Neuron (in vitro differentiated cells): ENCODE data around the gene SFI1.
"Not testable (repeated sequence)": the region's sequence is repeated elsewhere in the genome, so short reads cannot be mapped to it uniquely, and the experiment has no call there.

ENCODE experiments used
- H2AFZ ChIP-seq: one replicate; pipeline ENCODE4 v1.6.1; 2013; ENCODE audit warnings: low read depth, mild to moderate bottlenecking, inconsistent platforms, low read length, moderate library complexity
- H3K27me3 ChIP-seq: one replicate; pipeline ENCODE4 v1.6.1; 2013; ENCODE audit warnings: low read length; ENCODE audit not compliant: insufficient read depth
- H3K36me3 ChIP-seq: one replicate; pipeline ENCODE4 v1.6.1; 2013; ENCODE audit warnings: low read length; ENCODE audit not compliant: insufficient read depth
- H3K4me1 ChIP-seq: one replicate; pipeline ENCODE4 v1.6.1; 2013; ENCODE audit warnings: low read length; ENCODE audit not compliant: insufficient read depth
- H3K4me3 ChIP-seq: 2 replicates; pipeline ENCODE4 v1.5.1; 2013; ENCODE audit warnings: mild to moderate bottlenecking, low read length, moderate library complexity
- H3K9me3 ChIP-seq: one replicate; pipeline ENCODE4 v1.6.1; 2013; ENCODE audit warnings: low read length

The SFI1 gene

GRCh38 chr22:31590161-31590560, 93.8 kb downstream of the SFI1 start:
- Histone ChIP-seq H3K36me3 (peaks cover 30% of the 10 kb centered on the region), H3K9me3 (peaks cover 11% of the 10 kb centered on the region), H3K4me1 (peaks cover 12% of the 10 kb centered on the region)
- not testable (repeated sequence) for H2AFZ ChIP-seq, H3K4me3 ChIP-seq, H3K27me3 ChIP-seq

GRCh38 chr22:31595271-31595670, 98.9 kb downstream of the SFI1 start:
- no peaks in the 10 kb centered on the region for H3K27me3 ChIP-seq
- no peak overlapping the region for H2AFZ ChIP-seq
- peaks cover 7% of the 10 kb centered on the region for H3K9me3 ChIP-seq
- no peaks in the 10 kb centered on the region for H3K4me1 ChIP-seq
- H3K4me3 ChIP-seq = no peak overlapping the region
- H3K36me3 ChIP-seq = no peaks in the 10 kb centered on the region

- Histone ChIP-seq H3K4me1 (no peaks in the 10 kb centered on the region), H3K36me3 (peaks cover 13% of the 10 kb centered on the region), H3K27me3 (no peaks in the 10 kb centered on the region), H2AFZ (no peak overlapping the region), H3K9me3 (no peaks in the 10 kb centered on the region), H3K4me3 (no peak overlapping the region)
Measured at GRCh38 chr22:31602259-31602952, 106.1 kb downstream of the SFI1 start.

- Histone ChIP-seq H3K4me1 (no peaks in the 10 kb centered on the region), H3K9me3 (no peaks in the 10 kb centered on the region), H3K36me3 (peaks cover 13% of the 10 kb centered on the region), H3K4me3 (no peak overlapping the region), H2AFZ (no peak overlapping the region), H3K27me3 (no peaks in the 10 kb centered on the region)
Measured at GRCh38 chr22:31603081-31603525, 106.8 kb downstream of the SFI1 start.

GRCh38 chr22:31603574-31603973, 107.2 kb downstream of the SFI1 start:
- Histone ChIP-seq H3K4me3 (no peak overlapping the region), H3K9me3 (no peaks in the 10 kb centered on the region), H3K36me3 (peaks cover 13% of the 10 kb centered on the region), H3K27me3 (no peaks in the 10 kb centered on the region), H2AFZ (no peak overlapping the region), H3K4me1 (no peaks in the 10 kb centered on the region)

GRCh38 chr22:31604137-31604705, 107.9 kb downstream of the SFI1 start:
- no peaks in the 10 kb centered on the region for H3K27me3 ChIP-seq
- no peak overlapping the region for H3K4me3 ChIP-seq
- H3K9me3 ChIP-seq = no peaks in the 10 kb centered on the region
- no peaks in the 10 kb centered on the region for H3K4me1 ChIP-seq
- peaks cover 13% of the 10 kb centered on the region for H3K36me3 ChIP-seq
- no peak overlapping the region for H2AFZ ChIP-seq

GRCh38 chr22:31604746-31605705, 108.7 kb downstream of the SFI1 start:
- Histone ChIP-seq H3K27me3 (no peaks in the 10 kb centered on the region), H3K4me3 (no peak overlapping the region), H3K4me1 (no peaks in the 10 kb centered on the region), H2AFZ (no peak overlapping the region), H3K36me3 (peaks cover 13% of the 10 kb centered on the region), H3K9me3 (no peaks in the 10 kb centered on the region)

GRCh38 chr22:31605851-31606585, 109.7 kb downstream of the SFI1 start:
- H3K9me3 ChIP-seq = no peaks in the 10 kb centered on the region
- no peaks in the 10 kb centered on the region for H3K4me1 ChIP-seq
- no peak overlapping the region for H3K4me3 ChIP-seq
- H3K36me3 ChIP-seq = peaks cover 13% of the 10 kb centered on the region
- H2AFZ ChIP-seq = no peak overlapping the region
- H3K27me3 ChIP-seq = no peaks in the 10 kb centered on the region

- Histone ChIP-seq H3K27me3 (no peaks in the 10 kb centered on the region), H3K4me3 (no peak overlapping the region), H3K36me3 (peaks cover 8% of the 10 kb centered on the region), H2AFZ (no peak overlapping the region), H3K9me3 (no peaks in the 10 kb centered on the region), H3K4me1 (no peaks in the 10 kb centered on the region)
Measured at GRCh38 chr22:31607696-31608095, 111.4 kb downstream of the SFI1 start.

- Histone ChIP-seq H3K9me3 (no peaks in the 10 kb centered on the region), H2AFZ (no peak overlapping the region), H3K27me3 (no peaks in the 10 kb centered on the region), H3K4me1 (no peaks in the 10 kb centered on the region), H3K4me3 (no peak overlapping the region), H3K36me3 (no peaks in the 10 kb centered on the region)
Measured at GRCh38 chr22:31609716-31610115, 113.4 kb downstream of the SFI1 start.

GRCh38 chr22:31610611-31611010, 114.3 kb downstream of the SFI1 start:
- H3K9me3 ChIP-seq = no peaks in the 10 kb centered on the region
- H2AFZ ChIP-seq = no peak overlapping the region
- no peaks in the 10 kb centered on the region for H3K4me1 ChIP-seq
- no peaks in the 10 kb centered on the region for H3K27me3 ChIP-seq
- H3K4me3 ChIP-seq = no peak overlapping the region
- H3K36me3 ChIP-seq = no peaks in the 10 kb centered on the region

GRCh38 chr22:31611061-31611760, 114.9 kb downstream of the SFI1 start:
- Histone ChIP-seq H3K9me3 (no peaks in the 10 kb centered on the region), H2AFZ (no peak overlapping the region), H3K36me3 (no peaks in the 10 kb centered on the region), H3K27me3 (no peaks in the 10 kb centered on the region), H3K4me1 (no peaks in the 10 kb centered on the region), H3K4me3 (no peak overlapping the region)
